ENCODE results near the gene RAMAC.

The RAMAC gene

DNA sequence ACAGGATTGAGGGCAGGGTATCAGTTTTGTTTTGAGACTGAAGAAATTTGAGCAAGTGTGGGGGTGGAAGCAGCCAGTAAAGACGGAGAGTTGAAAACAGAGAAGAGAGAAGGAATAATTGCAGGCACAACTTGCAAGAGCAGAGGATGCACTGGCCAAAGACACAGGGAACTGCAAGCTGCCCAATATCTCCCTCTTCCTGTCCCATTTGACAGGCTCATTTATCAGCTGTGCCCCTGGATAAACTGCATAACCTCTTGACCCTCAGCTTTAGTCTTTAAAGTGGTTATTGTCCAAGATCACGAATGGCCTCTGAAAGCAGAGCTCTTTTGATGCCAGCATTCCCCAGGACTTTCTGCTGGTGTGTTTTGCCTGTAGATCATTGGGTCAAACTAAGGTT is 5.0 kb upstream of the RAMAC start:
- Histone ChIP-seq H3K36me3 (ENCODE audit: insufficient read depth) (no peaks in the 10 kb centered on the region), H3K27ac (no peak overlapping the region), H4K20me1 (ENCODE audit: insufficient read depth) (no peaks in the 10 kb centered on the region), H3K4me1 (ENCODE audit: low read depth, poor library complexity, severe bottlenecking) (peaks cover 6% of the 10 kb centered on the region), H3K4me3 (IDR thresholded peaks at IDR 0.05; ENCODE audit: insufficient read depth, low read depth, low read length) (no peak overlapping the region), H3K27me3 (ENCODE audit: insufficient read depth, low read depth) (no peaks in the 10 kb centered on the region), H3K79me2 (ENCODE audit: insufficient read depth, low read depth) (no peaks in the 10 kb centered on the region), H2AFZ (ENCODE audit: low read depth) (no peak overlapping the region), H3K9ac (no peak overlapping the region), H3K4me2 (no peak overlapping the region)
- TF ChIP-seq, protein P1, sequence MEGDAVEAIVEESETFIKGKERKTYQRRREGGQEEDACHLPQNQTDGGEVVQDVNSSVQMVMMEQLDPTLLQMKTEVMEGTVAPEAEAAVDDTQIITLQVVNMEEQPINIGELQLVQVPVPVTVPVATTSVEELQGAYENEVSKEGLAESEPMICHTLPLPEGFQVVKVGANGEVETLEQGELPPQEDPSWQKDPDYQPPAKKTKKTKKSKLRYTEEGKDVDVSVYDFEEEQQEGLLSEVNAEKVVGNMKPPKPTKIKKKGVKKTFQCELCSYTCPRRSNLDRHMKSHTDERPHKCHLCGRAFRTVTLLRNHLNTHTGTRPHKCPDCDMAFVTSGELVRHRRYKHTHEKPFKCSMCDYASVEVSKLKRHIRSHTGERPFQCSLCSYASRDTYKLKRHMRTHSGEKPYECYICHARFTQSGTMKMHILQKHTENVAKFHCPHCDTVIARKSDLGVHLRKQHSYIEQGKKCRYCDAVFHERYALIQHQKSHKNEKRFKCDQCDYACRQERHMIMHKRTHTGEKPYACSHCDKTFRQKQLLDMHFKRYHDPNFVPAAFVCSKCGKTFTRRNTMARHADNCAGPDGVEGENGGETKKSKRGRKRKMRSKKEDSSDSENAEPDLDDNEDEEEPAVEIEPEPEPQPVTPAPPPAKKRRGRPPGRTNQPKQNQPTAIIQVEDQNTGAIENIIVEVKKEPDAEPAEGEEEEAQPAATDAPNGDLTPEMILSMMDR (conservative IDR thresholded peaks at IDR 0.05; ENCODE audit: low read depth, low read length): no peak

DNA sequence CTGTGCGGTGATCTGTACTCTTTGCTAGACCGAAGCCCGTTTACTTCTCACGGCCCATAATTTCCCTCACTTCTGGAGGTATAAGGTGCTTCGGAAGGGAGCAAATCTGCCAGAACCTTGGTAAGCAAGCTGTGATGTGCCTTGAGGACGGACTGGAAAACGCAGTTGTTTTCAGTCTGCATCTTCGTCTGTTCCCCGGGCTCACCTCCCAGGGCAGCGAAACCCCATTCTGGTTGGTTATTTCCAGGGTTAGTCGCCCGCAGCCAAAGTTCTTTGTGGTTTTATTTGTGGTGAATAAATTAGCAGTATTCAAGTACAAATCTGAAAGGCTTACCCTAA is 401 bp downstream of the RAMAC start:
- Histone ChIP-seq H3K4me2 (peak overlapping the region; percentile 94), H4K20me1 (ENCODE audit: insufficient read depth) (no peaks in the 10 kb centered on the region), H3K79me2 (ENCODE audit: insufficient read depth, low read depth) (peaks cover 12% of the 10 kb centered on the region; the same call in 1 of the 2 replicates), H3K36me3 (ENCODE audit: insufficient read depth) (peaks cover 3% of the 10 kb centered on the region; the same call in 1 of the 2 replicates), H3K27ac (peak overlapping the region; percentile 32; the same call in 1 of the 2 replicates), H2AFZ (ENCODE audit: low read depth) (peak overlapping the region; percentile 80), H3K4me1 (ENCODE audit: low read depth, poor library complexity, severe bottlenecking) (peaks cover 15% of the 10 kb centered on the region), H3K27me3 (ENCODE audit: insufficient read depth, low read depth) (no peaks in the 10 kb centered on the region), H3K9ac (peak overlapping the region; percentile 47; the same call in 1 of the 2 replicates), H3K4me3 (IDR thresholded peaks at IDR 0.05; ENCODE audit: insufficient read depth, low read depth, low read length) (no peak overlapping the region)
- TF ChIP-seq, protein P1 (conservative IDR thresholded peaks at IDR 0.05; ENCODE audit: low read depth, low read length): no peak

DNA sequence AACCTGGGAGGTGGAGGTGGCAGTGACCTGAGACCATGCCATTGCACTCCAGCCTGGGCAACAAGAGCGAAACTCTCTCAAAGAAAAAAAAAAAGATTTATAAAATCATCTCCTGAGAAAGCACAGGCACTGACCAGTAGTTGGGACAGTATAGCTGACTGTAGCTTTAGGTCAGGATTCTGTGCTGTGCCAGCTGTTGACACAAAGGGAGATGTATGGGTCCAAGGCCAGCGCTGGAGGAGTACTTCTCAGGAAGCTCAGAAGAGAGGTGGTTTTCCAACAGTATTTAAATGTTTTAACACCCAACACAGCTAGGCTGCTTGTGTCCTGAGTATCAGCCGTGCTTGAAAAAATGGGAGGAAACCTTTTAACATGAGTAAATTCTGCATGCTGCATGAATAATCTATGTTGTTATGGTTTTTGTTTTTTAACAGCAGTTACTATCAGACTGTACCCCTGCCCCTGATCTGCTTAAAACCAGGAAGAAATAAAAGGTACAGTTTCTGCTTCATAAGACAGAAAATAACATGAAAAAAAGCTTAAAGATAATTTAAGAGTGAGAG is 6.5 kb downstream of the RAMAC start:
- Histone ChIP-seq H3K79me2 (ENCODE audit: insufficient read depth, low read depth) (0 out of 2 replicates have a peak, but pooled peaks cover 3% of the 10 kb centered on the region), H3K36me3 (ENCODE audit: insufficient read depth) (peaks cover 3% of the 10 kb centered on the region; the same call in 1 of the 2 replicates), H3K27me3 (ENCODE audit: insufficient read depth, low read depth) (no peaks in the 10 kb centered on the region), H4K20me1 (ENCODE audit: insufficient read depth) (no peaks in the 10 kb centered on the region), H3K4me1 (ENCODE audit: low read depth, poor library complexity, severe bottlenecking) (peaks cover 12% of the 10 kb centered on the region), H3K4me3 (IDR thresholded peaks at IDR 0.05; ENCODE audit: insufficient read depth, low read depth, low read length) (no peak overlapping the region), H2AFZ (ENCODE audit: low read depth) (no peak overlapping the region), H3K27ac (no peak overlapping the region), H3K4me2 (no peak overlapping the region), H3K9ac (no peak overlapping the region)
- TF ChIP-seq, protein P1 (conservative IDR thresholded peaks at IDR 0.05; ENCODE audit: low read depth, low read length): no peak

DNA sequence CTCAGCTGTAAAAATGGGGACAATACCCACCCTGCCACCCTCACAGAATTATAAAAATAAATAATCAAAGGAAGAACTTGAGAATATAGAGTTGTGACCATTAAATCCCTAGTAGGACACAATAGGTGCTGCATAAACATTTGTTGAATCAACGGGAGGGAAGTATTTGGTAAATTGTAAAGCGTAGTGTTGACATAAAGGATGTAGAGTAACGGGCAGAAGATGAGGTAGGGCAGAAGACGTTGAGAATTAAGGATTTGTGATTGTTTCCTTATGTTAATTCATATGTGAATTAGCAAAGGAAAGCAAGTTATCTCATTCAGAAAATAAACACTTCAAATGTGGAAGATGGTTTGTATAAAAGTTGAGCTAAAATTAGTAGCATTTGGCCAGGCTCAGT is 7.1 kb downstream of the RAMAC start:
- Histone ChIP-seq H2AFZ (ENCODE audit: low read depth) (no peak overlapping the region), H3K4me2 (no peak overlapping the region), H4K20me1 (ENCODE audit: insufficient read depth) (no peaks in the 10 kb centered on the region), H3K27me3 (ENCODE audit: insufficient read depth, low read depth) (no peaks in the 10 kb centered on the region), H3K4me1 (ENCODE audit: low read depth, poor library complexity, severe bottlenecking) (peaks cover 10% of the 10 kb centered on the region), H3K27ac (no peak overlapping the region), H3K36me3 (ENCODE audit: insufficient read depth) (peaks cover 3% of the 10 kb centered on the region; the same call in 1 of the 2 replicates), H3K79me2 (ENCODE audit: insufficient read depth, low read depth) (no peaks in the 10 kb centered on the region), H3K9ac (no peak overlapping the region), H3K4me3 (IDR thresholded peaks at IDR 0.05; ENCODE audit: insufficient read depth, low read depth, low read length) (no peak overlapping the region)
- TF ChIP-seq, protein P1 (conservative IDR thresholded peaks at IDR 0.05; ENCODE audit: low read depth, low read length): no peak
